ENCODE results near the gene C22orf39.

DNA sequence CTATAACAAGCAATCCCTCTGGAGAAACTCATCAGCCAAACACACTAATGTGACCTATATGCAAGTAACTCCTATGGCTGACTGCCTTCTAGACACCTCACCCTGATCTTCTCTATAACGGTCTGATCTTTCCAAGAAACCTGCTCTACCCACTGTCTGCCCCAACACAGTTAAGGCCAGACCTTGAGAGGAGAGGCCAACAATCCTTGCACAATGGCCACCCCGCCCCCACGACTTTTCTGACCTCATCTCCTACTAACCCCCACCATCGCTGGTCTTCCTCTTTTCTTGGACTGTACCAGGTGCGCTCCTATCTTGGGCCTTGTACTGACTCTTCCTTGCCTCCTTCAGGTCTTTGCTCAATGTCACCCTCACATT is 28.4 kb downstream of the C22orf39 start:
- TF ChIP-seq POLR2A (IDR thresholded peaks at IDR 0.05; ENCODE audit: low read depth, low read length): no peak
- no peak for TF ChIP-seq POLR2AphosphoS5 (IDR thresholded peaks at IDR 0.05; ENCODE audit: low read depth, low read length)
- no peak for TF ChIP-seq POU2F2 (IDR thresholded peaks at IDR 0.05; ENCODE audit: low read depth, low read length)
- no peak for TF ChIP-seq TAF1 (IDR thresholded peaks at IDR 0.05; ENCODE audit: low read depth, low read length)
